GM08714 (cell line): ENCODE data around the gene ZBTB48.

Experiments used
- H3K4me3 ChIP-seq: fragments of 200-500 bp; sonication (Bioruptor generic); 2 replicates; pipeline ENCODE4 v1.5.1; 2014; ENCODE audit warnings: mild to moderate bottlenecking, low read length, inconsistent platforms
- ZNF274 ChIP-seq: IDR thresholded peaks from 2 replicates; pipeline ENCODE4 v1.6.1; 2012; ENCODE audit warnings: mild to moderate bottlenecking, low read depth, low read length

ZBTB48 gene

GRCh38 chr1:6591644-6592043 lies 11.8 kb downstream of the ZBTB48 start:
- no peak for TF ChIP-seq ZNF274
- no peak overlapping the region for H3K4me3 ChIP-seq

DNA sequence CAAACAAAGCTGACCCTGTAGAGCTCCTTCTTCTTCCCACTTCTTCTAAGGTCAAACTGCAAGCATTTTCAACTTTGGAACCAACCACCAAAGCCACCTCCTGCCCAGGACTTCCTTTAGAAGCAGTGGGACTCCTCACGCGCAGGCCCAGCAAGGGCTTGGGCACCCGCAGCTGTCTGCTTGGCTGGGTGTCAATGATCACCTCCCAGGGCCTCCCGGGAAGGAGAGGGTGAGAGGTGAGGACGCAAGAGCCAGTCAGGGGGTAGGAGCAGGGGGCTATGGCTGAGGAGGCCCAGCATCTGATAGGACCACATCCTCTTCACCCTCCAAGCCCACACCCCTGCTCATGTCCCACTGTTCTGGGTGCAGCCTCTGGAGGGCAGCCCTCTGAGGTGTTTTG lies 12.6 kb downstream of the ZBTB48 start:
- H3K4me3 ChIP-seq: no peak overlapping the region
- no peak for TF ChIP-seq ZNF274

DNA sequence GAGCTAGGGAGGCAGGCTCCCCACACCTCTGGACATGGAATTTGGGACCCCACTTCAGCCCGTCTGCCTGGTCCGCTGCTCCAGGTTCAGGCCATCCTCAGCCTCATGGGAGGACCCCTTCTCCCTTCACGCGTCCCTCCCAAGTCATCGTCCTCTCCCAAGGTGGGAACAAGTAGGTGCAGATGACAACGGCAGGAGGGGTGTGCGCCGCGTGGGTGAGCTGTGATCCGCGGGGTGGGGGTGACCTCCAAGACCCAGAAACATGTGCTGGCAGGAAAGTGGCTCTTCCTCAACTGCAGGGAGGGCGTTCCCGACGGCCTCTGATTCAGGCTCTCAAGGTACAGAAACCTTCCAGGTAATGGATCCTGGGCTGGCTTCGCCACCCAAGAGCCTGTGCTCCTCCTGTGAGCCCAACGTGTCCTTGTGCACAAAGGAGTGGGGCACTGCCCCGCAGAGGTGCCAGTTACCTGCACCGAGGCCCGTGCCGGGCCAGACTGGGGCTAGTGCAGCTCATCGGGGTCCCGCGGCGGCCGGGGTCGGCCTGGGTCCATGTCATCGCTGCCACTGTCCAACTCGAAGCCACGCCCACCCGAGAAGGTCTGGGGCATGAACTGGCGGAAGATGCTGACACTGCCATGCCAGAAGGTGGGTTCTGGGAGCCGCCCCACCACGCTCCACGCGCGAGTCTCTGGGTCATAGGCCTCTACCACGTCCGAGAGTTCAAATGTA lies 13.2 kb downstream of the ZBTB48 start:
- TF ChIP-seq ZNF274: no peak
- H3K4me3 ChIP-seq: no peak overlapping the region

DNA sequence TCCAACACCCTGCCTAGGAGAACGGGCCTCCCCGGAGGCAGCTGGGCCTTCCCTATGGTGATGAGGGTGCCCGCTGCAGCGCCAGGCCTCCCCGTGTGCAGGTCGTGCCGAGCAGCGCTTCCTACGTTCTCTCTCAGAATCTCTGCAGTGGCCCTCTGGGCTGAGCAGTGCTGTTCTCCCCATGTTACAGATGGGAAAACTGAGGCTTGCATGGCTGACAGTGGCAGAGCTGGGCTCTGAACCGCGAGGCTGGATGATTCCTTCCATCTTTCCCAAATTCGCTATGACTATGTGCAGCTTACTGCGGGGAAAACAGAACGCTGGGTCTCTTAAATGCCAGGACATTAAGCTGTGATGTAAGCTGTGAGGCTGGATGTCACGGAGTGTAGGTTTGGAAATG lies 14.0 kb downstream of the ZBTB48 start:
- no peak for TF ChIP-seq ZNF274
- H3K4me3 ChIP-seq: no peak overlapping the region

GRCh38 chr1:6594977-6595740 lies 15.4 kb downstream of the ZBTB48 start:
- no peak overlapping the region for H3K4me3 ChIP-seq

GRCh38 chr1:6596351-6596750 lies 16.6 kb downstream of the ZBTB48 start:
- no peak for TF ChIP-seq ZNF274
- H3K4me3 ChIP-seq: no peak overlapping the region

More at GRCh38 chr1:6594977-6595740, 15.4 kb downstream of the ZBTB48 start:
- TF ChIP-seq ZNF274: no peak

DNA sequence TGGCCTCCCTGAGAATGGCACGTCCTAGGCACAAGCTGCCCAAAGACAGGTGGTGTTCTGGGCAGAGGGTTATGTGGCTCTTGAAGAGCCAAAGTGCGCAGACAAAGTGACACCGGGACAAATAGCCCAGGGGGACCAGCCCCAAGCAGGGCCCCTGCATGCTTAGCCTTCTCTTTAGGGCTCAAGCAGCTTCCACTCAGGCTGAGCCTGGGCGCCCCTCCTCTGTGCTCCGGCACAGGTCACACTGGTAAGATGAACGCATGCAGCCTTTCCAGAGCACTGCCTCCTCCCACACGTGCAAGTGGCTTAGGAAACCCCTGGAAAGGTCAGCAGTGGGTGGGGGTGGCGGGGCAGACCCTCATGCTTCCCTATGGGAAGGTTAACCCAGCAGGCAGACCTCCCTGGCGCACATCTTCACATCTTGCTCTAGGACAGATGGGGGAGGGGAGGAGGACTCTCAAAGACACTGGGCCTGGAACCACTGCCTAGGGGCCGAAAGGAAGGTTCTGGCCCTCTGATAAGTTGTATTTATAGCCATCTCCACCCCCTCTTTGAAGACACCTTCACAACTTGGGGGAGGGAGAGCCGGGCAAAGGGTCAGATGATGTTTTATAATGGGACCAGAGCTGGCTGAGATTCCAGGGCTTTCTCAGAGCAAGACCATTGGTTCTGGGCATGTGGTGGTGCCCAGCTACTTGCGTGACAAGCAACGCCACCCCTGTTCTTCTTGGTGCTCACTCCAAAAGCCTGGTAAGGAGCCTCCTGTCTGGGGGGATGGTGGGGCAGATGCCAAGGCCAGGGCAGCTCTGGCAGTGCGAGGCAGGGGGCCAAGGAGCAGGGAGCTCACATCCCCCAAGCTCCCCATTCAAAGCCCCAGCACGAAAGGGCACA lies 17.3 kb downstream of the ZBTB48 start:
- no peak overlapping the region for H3K4me3 ChIP-seq
- TF ChIP-seq ZNF274: no peak

- no peak for TF ChIP-seq ZNF274
- no peak overlapping the region for H3K4me3 ChIP-seq
Measured at GRCh38 chr1:6597777-6598131, 18.0 kb downstream of the ZBTB48 start.

DNA sequence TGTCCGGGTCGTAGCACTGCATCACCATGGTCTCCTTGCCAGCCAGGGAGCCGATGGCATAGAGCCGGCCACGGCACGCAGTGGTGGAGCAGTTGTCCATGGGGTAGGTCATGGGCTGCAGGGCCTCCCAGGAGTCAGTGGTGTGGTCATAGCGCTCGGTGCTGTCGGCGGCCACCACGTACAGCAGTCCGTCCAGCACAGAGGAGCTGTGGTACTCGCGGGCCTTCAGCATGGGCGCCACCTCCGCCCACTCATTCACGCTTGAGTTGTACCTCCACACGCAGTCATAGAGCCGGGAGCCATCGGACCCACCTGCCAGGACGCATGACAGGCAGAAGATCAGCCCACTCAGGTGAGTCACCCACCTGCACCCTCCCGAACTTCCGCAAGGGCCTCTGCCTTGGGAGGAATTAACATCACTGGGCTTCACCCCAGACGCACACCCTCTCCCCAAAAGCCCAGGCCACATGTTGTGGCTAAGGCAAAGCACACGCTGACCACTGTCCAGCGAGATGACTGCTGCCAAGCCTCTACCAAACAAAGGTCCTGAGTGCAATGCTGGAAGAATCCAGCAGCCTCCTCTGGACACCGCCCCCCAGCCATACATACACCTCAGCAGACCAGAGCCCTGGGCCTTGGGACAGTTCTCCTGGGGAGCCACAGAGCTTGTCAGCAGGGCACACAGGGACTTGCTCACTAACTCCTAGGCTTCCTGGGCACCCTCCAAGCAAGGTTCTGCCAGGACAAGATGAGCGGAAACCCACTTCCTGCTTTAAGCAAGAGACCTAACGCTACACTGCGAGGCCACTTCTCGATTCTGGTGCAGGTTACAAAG lies 19.6 kb downstream of the ZBTB48 start:
- no peak for TF ChIP-seq ZNF274
- peak overlapping the region; percentile 71; the same call in 1 of the 2 replicates for H3K4me3 ChIP-seq

DNA sequence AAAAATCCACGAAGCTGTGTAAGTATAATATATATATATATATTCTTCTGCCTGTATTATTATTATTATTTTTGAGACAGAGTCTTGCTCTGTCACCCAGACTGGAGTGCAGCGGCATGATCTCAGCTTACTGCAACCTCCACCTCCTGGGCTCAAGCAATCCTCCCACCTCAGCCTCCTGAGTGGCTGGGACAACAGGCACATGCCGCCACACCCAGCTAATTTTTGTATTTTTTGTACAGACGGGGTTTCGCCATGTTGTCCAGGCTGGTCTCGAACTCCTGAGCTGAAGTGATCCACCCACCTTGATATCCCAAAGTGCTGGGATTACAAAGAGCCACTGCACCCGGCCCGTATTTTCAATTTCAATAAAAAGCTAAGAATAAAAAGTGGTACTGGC lies 20.2 kb downstream of the ZBTB48 start:
- H3K4me3 ChIP-seq: peak overlapping the region; percentile 71; the same call in 1 of the 2 replicates

- H3K4me3 ChIP-seq: peak overlapping the region; percentile 71
- no peak for TF ChIP-seq ZNF274
Measured at GRCh38 chr1:6600410-6601048, 20.7 kb downstream of the ZBTB48 start.

DNA sequence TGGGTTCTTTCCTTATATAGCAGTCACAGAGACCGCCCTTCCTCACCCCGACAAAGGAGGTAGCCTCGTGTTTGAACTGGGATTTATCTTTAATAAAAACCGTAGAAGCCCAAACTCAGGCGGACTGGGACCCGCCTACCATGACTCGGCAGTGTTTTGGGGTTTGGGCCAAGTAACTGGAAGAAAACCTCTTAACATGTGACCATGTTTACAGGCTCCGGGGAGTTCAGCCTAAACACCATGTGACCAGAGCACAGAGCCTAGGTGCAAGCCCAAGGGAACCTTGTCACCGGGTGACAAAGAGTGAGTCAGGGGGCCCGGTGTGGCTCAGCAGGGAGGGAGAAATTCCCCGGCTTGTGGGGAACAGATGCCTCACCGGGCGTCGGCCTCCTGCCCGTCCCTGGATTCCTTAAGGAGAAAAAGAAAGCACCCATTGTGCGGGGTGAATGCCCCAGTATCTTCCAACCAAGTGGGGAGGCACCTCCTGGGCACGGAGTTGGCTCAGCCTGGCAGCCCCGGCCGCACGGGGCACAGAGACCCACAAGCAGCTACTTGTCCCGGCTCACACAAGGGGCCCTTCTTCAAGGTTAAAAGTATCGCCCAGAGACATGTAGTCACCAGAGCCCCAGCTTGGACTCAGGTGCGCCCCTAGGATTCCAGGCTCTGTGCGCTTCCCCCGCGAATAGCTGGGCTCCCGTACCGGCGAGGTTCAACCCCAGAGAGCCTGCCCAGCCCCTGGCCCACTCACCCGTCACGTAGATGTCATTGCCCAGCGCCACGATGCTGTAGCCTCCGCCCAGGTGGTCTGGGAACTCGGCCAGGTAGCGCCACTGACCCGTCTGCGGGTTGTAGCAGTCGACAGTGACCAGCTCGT lies 21.5 kb downstream of the ZBTB48 start:
- no peak for TF ChIP-seq ZNF274
- peak overlapping the region; percentile 71 for H3K4me3 ChIP-seq
